Karpas-422 (cell line): ENCODE measurements around the gene GADL1. TPM values are rescaled to one million over a fixed set of nuclear protein-coding genes. Genes with fewer than 3 reads are reported as not detected.

ENCODE experiments used
- DNase-seq: peaks from one replicate; pipeline ENCODE4 v3.0.0-alpha.2; 2015
- H2AFZ ChIP-seq: fragments of 200-600 bp; sonication (generic); 2 replicates; pipeline ENCODE4 v1.6.1; 2014; ENCODE audit warnings: antibody characterized with exemption, low read length, mixed read lengths
- H3K27ac ChIP-seq: fragments of 200-600 bp; sonication (generic); 2 replicates; pipeline ENCODE4 v1.5.1; 2014; ENCODE audit warnings: mild to moderate bottlenecking, low read length, moderate library complexity
- H3K27me3 ChIP-seq: fragments of 200-600 bp; sonication (generic); 2 replicates; pipeline ENCODE4 v1.6.1; 2014; ENCODE audit warnings: low read length, mixed read lengths
- H3K36me3 ChIP-seq: fragments of 200-600 bp; sonication (generic); 2 replicates; pipeline ENCODE4 v1.6.1; 2014; ENCODE audit warnings: low read length, mixed read lengths; ENCODE audit not compliant: insufficient read depth
- H3K4me1 ChIP-seq: fragments of 200-600 bp; sonication (generic); 2 replicates; pipeline ENCODE4 v1.6.1; 2014; ENCODE audit warnings: mild to moderate bottlenecking, low read length, mixed read lengths
- H3K4me2 ChIP-seq: fragments of 200-600 bp; sonication (generic); 2 replicates; pipeline ENCODE4 v1.6.1; 2014; ENCODE audit warnings: low read length, low read depth, mild to moderate bottlenecking; ENCODE audit not compliant: poor library complexity, severe bottlenecking
- H3K4me3 ChIP-seq: fragments of 200-600 bp; sonication (generic); 2 replicates; pipeline ENCODE4 v1.5.1; 2014; ENCODE audit warnings: mild to moderate bottlenecking, antibody characterized with exemption, low read length, mixed read lengths
- H3K79me2 ChIP-seq: fragments of 200-600 bp; sonication (generic); 2 replicates; pipeline ENCODE4 v1.6.1; 2014; ENCODE audit warnings: mild to moderate bottlenecking, low read length, mixed read lengths
- H3K9ac ChIP-seq: fragments of 200-600 bp; sonication (generic); 2 replicates; pipeline ENCODE4 v1.6.0; 2014; ENCODE audit warnings: low read length
- H3K9me2 ChIP-seq: fragments of 200-600 bp; sonication (generic), shearing (Covaris generic); replicated peaks from 2 replicates; pipeline ENCODE4 v1.6.0; 2014; ENCODE audit warnings: mild to moderate bottlenecking, low read length, moderate library complexity; ENCODE audit not compliant: insufficient read depth
- H3K9me3 ChIP-seq: fragments of 300-700, 200-600 bp; sonication (generic); 2 replicates; pipeline ENCODE4 v1.6.1; 2014; ENCODE audit warnings: low read length, mixed read lengths
- H4K20me1 ChIP-seq: fragments of 200-600 bp; sonication (generic); 2 replicates; pipeline ENCODE4 v1.6.1; 2014; ENCODE audit warnings: mild to moderate bottlenecking, antibody characterized with exemption, low read length, low read depth; ENCODE audit not compliant: insufficient read depth
- total RNA-seq: library from RNA; depleted of rRNA; stranded (reverse); fragments of >200 nt; shearing (Covaris generic); gene quantifications from 2 replicates; pipeline ENCODE4 v1.2.3, GENCODE V29; 2014; ENCODE audit warnings: low replicate concordance

GADL1 gene
- total RNA-seq, 1 experiment from 2014 or later, result not detected

DNA sequence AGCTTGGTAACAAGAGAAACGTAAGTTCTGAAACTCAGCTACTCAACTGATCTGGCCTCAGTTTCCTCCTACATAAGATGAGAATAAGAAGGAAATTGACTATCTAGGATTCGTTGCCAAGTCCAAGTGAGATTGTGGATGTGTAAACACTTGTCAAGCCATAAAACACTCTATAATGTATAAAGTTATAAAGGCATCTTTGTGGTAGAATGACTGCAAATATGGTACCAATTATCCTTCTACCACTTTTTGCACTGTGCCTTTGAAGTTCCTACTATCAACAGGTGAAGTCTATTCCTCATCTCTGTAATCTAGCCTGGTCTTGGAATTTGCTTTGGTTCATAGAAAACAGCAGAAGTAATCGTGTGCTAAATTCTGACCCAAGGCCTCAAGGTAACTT, 138.2 kb downstream of the GADL1 start:
- no peak for DNase-seq
- H3K4me2 ChIP-seq, result no peak overlapping the region
- no peaks in the 10 kb centered on the region for H3K27me3 ChIP-seq
- no peaks in the 10 kb centered on the region for H3K79me2 ChIP-seq
- H3K9ac ChIP-seq, result no peak overlapping the region
- no peaks in the 10 kb centered on the region for H3K9me2 ChIP-seq
- H3K36me3 ChIP-seq, result no peaks in the 10 kb centered on the region
- no peak overlapping the region for H3K4me3 ChIP-seq
- no peaks in the 10 kb centered on the region for H3K4me1 ChIP-seq
- no peaks in the 10 kb centered on the region for H3K9me3 ChIP-seq
- H3K27ac ChIP-seq, result no peak overlapping the region
- no peak overlapping the region for H2AFZ ChIP-seq
- H4K20me1 ChIP-seq, result no peaks in the 10 kb centered on the region

DNA sequence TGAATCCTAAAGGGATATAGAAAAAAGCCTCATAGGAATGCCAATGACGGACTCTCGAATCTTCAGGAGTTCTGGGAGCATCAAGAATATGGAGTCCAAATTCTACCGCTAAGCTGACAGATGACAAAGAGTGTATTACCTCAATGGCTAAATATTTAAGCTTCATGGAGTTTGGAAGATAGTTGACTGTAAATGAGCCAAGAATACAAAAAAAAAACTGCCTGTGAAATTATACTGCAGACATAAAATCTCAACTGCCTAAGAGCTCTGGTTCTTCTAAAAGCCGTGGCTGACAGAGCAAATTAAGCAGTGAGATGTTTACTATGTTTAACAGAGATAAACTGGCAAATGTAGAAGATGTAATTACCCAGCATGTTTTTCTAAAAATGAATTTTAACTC, 140.0 kb downstream of the GADL1 start:
- no peaks in the 10 kb centered on the region for H4K20me1 ChIP-seq
- no peaks in the 10 kb centered on the region for H3K4me1 ChIP-seq
- H3K4me2 ChIP-seq, result no peak overlapping the region
- no peaks in the 10 kb centered on the region for H3K9me3 ChIP-seq
- no peak for DNase-seq
- no peak overlapping the region for H2AFZ ChIP-seq
- no peak overlapping the region for H3K27ac ChIP-seq
- no peaks in the 10 kb centered on the region for H3K9me2 ChIP-seq
- H3K4me3 ChIP-seq, result no peak overlapping the region
- no peaks in the 10 kb centered on the region for H3K27me3 ChIP-seq
- no peak overlapping the region for H3K9ac ChIP-seq
- H3K36me3 ChIP-seq, result no peaks in the 10 kb centered on the region
- no peaks in the 10 kb centered on the region for H3K79me2 ChIP-seq

DNA sequence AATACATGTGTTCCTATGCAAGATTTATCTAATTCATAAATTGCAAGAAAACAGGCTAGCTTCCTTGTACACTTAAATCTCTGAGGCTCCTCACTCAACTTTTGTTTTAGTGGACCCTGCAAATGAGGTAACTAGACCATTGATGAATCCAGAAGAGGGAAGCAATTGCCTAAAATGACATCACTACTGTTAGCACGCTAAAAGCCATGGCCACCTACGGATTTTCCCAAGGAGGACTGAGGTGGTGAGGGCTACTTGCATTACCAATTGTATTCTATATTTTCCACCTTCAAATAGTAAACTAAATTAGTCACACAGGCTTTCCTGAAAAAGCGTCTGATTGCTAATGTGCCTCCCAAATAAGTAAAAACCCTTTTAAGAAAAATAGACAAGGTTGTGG, 140.7 kb downstream of the GADL1 start:
- H4K20me1 ChIP-seq, result no peaks in the 10 kb centered on the region
- no peaks in the 10 kb centered on the region for H3K9me3 ChIP-seq
- H3K4me3 ChIP-seq, result no peak overlapping the region
- no peak overlapping the region for H3K4me2 ChIP-seq
- no peaks in the 10 kb centered on the region for H3K9me2 ChIP-seq
- H3K4me1 ChIP-seq, result no peaks in the 10 kb centered on the region
- DNase-seq, result no peak
- H3K27ac ChIP-seq, result no peak overlapping the region
- H3K36me3 ChIP-seq, result no peaks in the 10 kb centered on the region
- H2AFZ ChIP-seq, result no peak overlapping the region
- no peaks in the 10 kb centered on the region for H3K79me2 ChIP-seq
- no peak overlapping the region for H3K9ac ChIP-seq
- H3K27me3 ChIP-seq, result no peaks in the 10 kb centered on the region

DNA sequence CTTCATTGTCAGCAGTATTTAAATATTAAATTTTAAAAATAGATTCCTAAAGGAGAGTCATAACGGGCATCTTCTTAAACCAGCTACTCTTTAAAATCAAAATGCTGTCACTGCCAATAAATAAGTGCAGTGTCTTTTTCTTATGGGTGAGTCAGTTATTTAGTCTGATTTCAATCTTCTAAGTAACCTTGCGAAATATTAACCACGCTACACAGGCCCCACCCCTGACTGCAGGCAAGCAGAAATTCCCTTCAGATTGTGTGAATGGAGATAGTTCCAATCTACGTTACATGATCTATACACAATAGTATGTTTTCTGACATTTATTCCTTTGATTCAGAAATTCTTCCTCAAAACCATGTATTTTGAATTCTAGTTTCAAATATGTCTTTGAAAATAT, 141.5 kb downstream of the GADL1 start:
- H2AFZ ChIP-seq, result no peak overlapping the region
- H3K4me3 ChIP-seq, result no peak overlapping the region
- no peaks in the 10 kb centered on the region for H3K9me3 ChIP-seq
- DNase-seq, result no peak
- H3K27ac ChIP-seq, result no peak overlapping the region
- H3K79me2 ChIP-seq, result no peaks in the 10 kb centered on the region
- H3K4me1 ChIP-seq, result no peaks in the 10 kb centered on the region
- H3K9me2 ChIP-seq, result no peaks in the 10 kb centered on the region
- H3K36me3 ChIP-seq, result no peaks in the 10 kb centered on the region
- H3K27me3 ChIP-seq, result no peaks in the 10 kb centered on the region
- H4K20me1 ChIP-seq, result no peaks in the 10 kb centered on the region
- no peak overlapping the region for H3K4me2 ChIP-seq
- H3K9ac ChIP-seq, result no peak overlapping the region

- no peak for DNase-seq
- Histone ChIP-seq H3K9ac (no peak overlapping the region), H3K36me3 (no peaks in the 10 kb centered on the region), H2AFZ (no peak overlapping the region), H3K4me2 (no peak overlapping the region), H3K9me2 (no peaks in the 10 kb centered on the region), H3K4me1 (no peaks in the 10 kb centered on the region), H3K4me3 (no peak overlapping the region), H3K79me2 (no peaks in the 10 kb centered on the region), H4K20me1 (no peaks in the 10 kb centered on the region), H3K27ac (no peak overlapping the region), H3K27me3 (no peaks in the 10 kb centered on the region), H3K9me3 (no peaks in the 10 kb centered on the region)
Measured at GRCh38 chr3:30752491-30752890, 142.0 kb downstream of the GADL1 start.

DNA sequence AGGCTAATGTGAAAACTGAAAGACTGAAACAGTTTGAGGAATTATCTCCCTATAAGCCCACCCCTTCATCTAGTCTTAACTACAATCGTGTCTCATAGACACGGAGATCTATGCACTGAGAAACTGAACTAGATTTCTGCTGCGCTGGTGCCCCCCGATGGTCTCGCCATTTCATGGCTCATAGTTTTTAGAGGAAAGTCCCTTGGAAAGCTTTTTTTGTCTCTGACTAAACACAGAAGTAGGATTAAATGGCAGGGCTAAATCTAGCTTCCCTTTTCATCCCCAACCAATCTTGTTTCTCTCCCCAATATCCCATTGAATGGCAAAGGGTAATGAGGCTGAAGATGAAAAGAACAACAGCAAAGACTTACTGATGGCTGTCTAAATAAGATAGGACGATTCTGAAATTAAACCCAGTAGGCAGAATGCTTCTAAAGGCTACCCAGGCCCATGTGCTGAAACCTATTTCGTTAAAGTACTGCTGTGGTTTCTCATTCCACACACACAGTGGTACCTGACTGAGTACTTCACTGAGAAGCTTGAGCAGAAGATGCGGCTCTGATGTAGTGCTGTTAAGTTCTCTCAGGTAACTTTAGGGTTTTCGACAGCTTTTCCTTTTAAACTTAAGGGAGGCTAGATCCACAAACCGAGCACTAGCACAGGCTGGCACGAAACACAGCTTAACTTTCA, 142.7 kb downstream of the GADL1 start:
- DNase-seq, result no peak
- Histone ChIP-seq H3K27me3 (no peaks in the 10 kb centered on the region), H3K9ac (no peak overlapping the region), H4K20me1 (no peaks in the 10 kb centered on the region), H3K79me2 (no peaks in the 10 kb centered on the region), H2AFZ (no peak overlapping the region), H3K27ac (no peak overlapping the region), H3K36me3 (no peaks in the 10 kb centered on the region), H3K4me1 (no peaks in the 10 kb centered on the region), H3K4me2 (no peak overlapping the region), H3K9me2 (no peaks in the 10 kb centered on the region), H3K4me3 (no peak overlapping the region), H3K9me3 (no peaks in the 10 kb centered on the region)

GRCh38 chr3:30750967-30751366, 143.5 kb downstream of the GADL1 start:
- no peaks in the 10 kb centered on the region for H3K79me2 ChIP-seq
- DNase-seq, result no peak
- no peak overlapping the region for H3K4me3 ChIP-seq
- no peak overlapping the region for H3K9ac ChIP-seq
- no peaks in the 10 kb centered on the region for H3K4me1 ChIP-seq
- no peaks in the 10 kb centered on the region for H3K36me3 ChIP-seq
- H3K27ac ChIP-seq, result no peak overlapping the region
- no peaks in the 10 kb centered on the region for H4K20me1 ChIP-seq
- H3K4me2 ChIP-seq, result no peak overlapping the region
- H3K9me2 ChIP-seq, result no peaks in the 10 kb centered on the region
- no peaks in the 10 kb centered on the region for H3K27me3 ChIP-seq
- no peak overlapping the region for H2AFZ ChIP-seq
- H3K9me3 ChIP-seq, result no peaks in the 10 kb centered on the region

DNA sequence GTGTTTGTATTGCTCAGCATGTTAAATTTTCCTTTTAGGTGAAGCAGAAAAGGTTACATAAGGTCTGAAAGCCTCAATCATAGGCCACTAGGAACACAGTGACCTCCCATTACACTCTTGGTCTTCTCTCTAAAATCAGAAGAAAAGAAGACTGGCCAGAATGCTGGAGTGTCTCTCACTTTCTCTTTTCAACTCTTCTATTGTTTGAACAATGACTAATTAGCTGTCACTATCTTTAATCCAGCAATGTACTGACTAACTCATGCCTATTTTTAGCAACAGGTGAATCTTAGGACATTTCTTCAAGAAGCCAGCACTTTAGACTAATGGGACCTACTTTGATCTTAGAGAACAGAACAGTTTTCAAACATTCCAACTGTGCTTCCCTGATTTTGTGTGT, 145.2 kb downstream of the GADL1 start:
- no peaks in the 10 kb centered on the region for H3K36me3 ChIP-seq
- H2AFZ ChIP-seq, result no peak overlapping the region
- H4K20me1 ChIP-seq, result no peaks in the 10 kb centered on the region
- no peaks in the 10 kb centered on the region for H3K27me3 ChIP-seq
- DNase-seq, result no peak
- H3K9me2 ChIP-seq, result no peaks in the 10 kb centered on the region
- no peaks in the 10 kb centered on the region for H3K9me3 ChIP-seq
- H3K4me1 ChIP-seq, result no peaks in the 10 kb centered on the region
- no peak overlapping the region for H3K9ac ChIP-seq
- no peak overlapping the region for H3K4me2 ChIP-seq
- H3K4me3 ChIP-seq, result no peak overlapping the region
- no peak overlapping the region for H3K27ac ChIP-seq
- H3K79me2 ChIP-seq, result no peaks in the 10 kb centered on the region
